ENCODE measurements around the gene COL4A2. TPM values are rescaled to one million over a fixed set of nuclear protein-coding genes. Genes with fewer than 3 reads are reported as not detected.

Gene COL4A2
- total RNA-seq, 2 donors from 2014 or later: 999 to 1,135 TPM

- peak overlapping the region; percentile 46 for H3K4me3 ChIP-seq
- no peaks in the 10 kb centered on the region for H3K36me3 ChIP-seq
- H3K27ac ChIP-seq: peak overlapping the region; percentile 98 to 99
- ATAC-seq (ENCODE audit: insufficient number of reproducible peaks, low FRiP score, low read depth): peak; percentile 8
- no peaks in the 10 kb centered on the region for H3K9me3 ChIP-seq
- DNase-seq (ENCODE audit: low spot score): no peak
- peaks cover 73 to 94% of the 10 kb centered on the region in 2 donors for H3K4me1 ChIP-seq (ENCODE audit: control insufficient read depth in 1 of 2, low read depth in 2 of 2)
- no peaks in the 10 kb centered on the region for H3K27me3 ChIP-seq (replicated peaks; ENCODE audit: insufficient read depth)
- no peak for TF ChIP-seq CTCF (IDR thresholded peaks at IDR 0.05)
Measured at GRCh38 chr13:110396476-110396875, 89.4 kb downstream of the COL4A2 start.

DNA sequence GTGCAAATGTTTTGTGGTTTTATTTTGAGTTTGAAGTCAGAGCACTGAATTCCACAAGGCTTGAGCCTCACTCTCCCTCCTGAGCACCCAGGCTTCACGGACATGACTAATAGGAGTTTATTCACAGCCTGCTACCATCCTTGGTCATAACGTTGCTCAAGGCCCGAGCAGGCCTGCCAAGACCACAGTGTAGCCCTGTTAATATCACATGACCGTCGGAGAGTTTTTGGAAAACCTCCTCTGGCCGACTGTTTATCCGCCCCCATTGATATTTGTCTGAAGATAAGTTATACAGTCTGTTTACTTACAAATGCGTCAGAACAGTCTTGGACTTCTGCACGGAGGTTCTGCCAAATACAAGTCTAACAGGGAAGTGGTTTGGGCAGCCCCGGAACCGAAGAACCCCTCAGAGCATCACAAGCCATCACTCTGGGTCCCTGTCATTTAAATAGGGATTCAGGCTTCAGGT, 89.9 kb downstream of the COL4A2 start:
- DNase-seq (ENCODE audit: low spot score) (peak; percentile 95), ATAC-seq (ENCODE audit: insufficient number of reproducible peaks, low FRiP score, low read depth) (peak; percentile 94)
- peak overlapping the region; percentile 98 to 99 for H3K27ac ChIP-seq
- H3K27me3 ChIP-seq (replicated peaks; ENCODE audit: insufficient read depth): no peaks in the 10 kb centered on the region
- H3K9me3 ChIP-seq: no peaks in the 10 kb centered on the region
- peaks cover 73 to 92% of the 10 kb centered on the region in 2 donors for H3K4me1 ChIP-seq (ENCODE audit: control insufficient read depth in 1 of 2, low read depth in 2 of 2)
- no peak for TF ChIP-seq CTCF (IDR thresholded peaks at IDR 0.05)
- no peaks in the 10 kb centered on the region for H3K36me3 ChIP-seq
- H3K4me3 ChIP-seq: peak overlapping the region; percentile 59

DNA sequence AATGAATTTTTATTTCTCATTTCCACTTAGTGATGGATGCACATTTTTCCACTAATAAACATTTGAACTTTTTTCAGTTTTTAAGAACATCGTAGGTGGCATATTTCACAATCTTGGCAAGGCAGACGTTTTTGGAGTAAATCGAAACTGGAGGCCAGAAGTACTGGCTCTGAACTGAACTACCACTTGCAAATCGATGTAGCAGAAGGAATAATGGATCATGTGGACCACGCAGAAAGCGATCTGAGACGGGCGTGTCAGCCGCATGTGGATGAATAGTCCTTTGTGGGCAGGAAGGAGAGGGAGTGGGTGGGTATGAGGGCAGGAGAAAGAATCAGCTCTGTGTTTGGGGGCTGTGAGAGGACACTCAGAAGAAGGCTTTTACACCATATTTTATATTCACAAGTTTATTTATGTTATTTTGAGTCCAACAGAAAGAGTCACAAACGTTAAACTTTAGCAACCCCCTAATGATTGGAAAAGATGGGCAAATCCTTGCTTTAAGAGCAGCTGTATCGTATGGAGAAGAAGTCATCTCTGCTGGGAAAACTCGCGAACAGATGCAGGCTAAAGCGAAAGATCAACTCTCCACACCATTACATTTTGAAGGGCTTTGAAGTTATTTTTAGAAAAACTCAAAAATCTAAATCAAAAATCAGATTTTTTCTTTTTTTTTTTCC, 90.5 kb downstream of the COL4A2 start:
- Histone ChIP-seq H3K4me1 (ENCODE audit: control insufficient read depth in 1 of 2, low read depth in 2 of 2) (peaks cover 68 to 92% of the 10 kb centered on the region in 2 donors), H3K27ac (peak overlapping the region; percentile 98 to 99), H3K36me3 (no peaks in the 10 kb centered on the region), H3K9me3 (no peaks in the 10 kb centered on the region), H3K27me3 (replicated peaks; ENCODE audit: insufficient read depth) (no peaks in the 10 kb centered on the region), H3K4me3 (peak overlapping the region; percentile 59)
- ATAC-seq (ENCODE audit: insufficient number of reproducible peaks, low FRiP score, low read depth) (no peak), DNase-seq (ENCODE audit: low spot score) (no peak)
- TF ChIP-seq CTCF (IDR thresholded peaks at IDR 0.05): no peak

- Histone ChIP-seq H3K36me3 (no peaks in the 10 kb centered on the region), H3K27ac (peak overlapping the region; percentile 98 to 99), H3K4me3 (no peak overlapping the region), H3K4me1 (ENCODE audit: control insufficient read depth in 1 of 2, low read depth in 2 of 2) (peaks cover 62 to 92% of the 10 kb centered on the region in 2 donors), H3K9me3 (no peaks in the 10 kb centered on the region), H3K27me3 (replicated peaks; ENCODE audit: insufficient read depth) (no peaks in the 10 kb centered on the region)
- no peak for TF ChIP-seq CTCF (IDR thresholded peaks at IDR 0.05)
- DNase-seq (ENCODE audit: low spot score) (no peak), ATAC-seq (ENCODE audit: insufficient number of reproducible peaks, low FRiP score, low read depth) (no peak)
Measured at GRCh38 chr13:110398564-110399507, 91.8 kb downstream of the COL4A2 start.

GRCh38 chr13:110399801-110400200, 92.7 kb downstream of the COL4A2 start:
- H3K36me3 ChIP-seq: no peaks in the 10 kb centered on the region
- TF ChIP-seq CTCF (IDR thresholded peaks at IDR 0.05): no peak
- no peaks in the 10 kb centered on the region for H3K27me3 ChIP-seq (replicated peaks; ENCODE audit: insufficient read depth)
- H3K9me3 ChIP-seq: no peaks in the 10 kb centered on the region
- H3K4me3 ChIP-seq: no peak overlapping the region
- peak overlapping the region; percentile 98 to 99 for H3K27ac ChIP-seq
- DNase-seq (ENCODE audit: low spot score) (no peak), ATAC-seq (ENCODE audit: insufficient number of reproducible peaks, low FRiP score, low read depth) (no peak)
- peaks cover 54 to 92% of the 10 kb centered on the region in 2 donors for H3K4me1 ChIP-seq (ENCODE audit: control insufficient read depth in 1 of 2, low read depth in 2 of 2)
